GM18505 (cell line): ENCODE data around the gene PTMA.

Experiments used
- ATAC-seq: cut with Tn5 transposase; IDR thresholded peaks from one replicate; pipeline ENCODE4 v1.9.1; 2021; ENCODE audit not compliant: unreplicated experiment
- POLR2A ChIP-seq: IDR thresholded peaks from 4 replicates; pipeline ENCODE4 v1.6.1; 2011; ENCODE audit warnings: borderline replicate concordance; ENCODE audit not compliant: insufficient read depth, insufficient read length; ENCODE audit errors: extremely low read depth

The PTMA gene

DNA sequence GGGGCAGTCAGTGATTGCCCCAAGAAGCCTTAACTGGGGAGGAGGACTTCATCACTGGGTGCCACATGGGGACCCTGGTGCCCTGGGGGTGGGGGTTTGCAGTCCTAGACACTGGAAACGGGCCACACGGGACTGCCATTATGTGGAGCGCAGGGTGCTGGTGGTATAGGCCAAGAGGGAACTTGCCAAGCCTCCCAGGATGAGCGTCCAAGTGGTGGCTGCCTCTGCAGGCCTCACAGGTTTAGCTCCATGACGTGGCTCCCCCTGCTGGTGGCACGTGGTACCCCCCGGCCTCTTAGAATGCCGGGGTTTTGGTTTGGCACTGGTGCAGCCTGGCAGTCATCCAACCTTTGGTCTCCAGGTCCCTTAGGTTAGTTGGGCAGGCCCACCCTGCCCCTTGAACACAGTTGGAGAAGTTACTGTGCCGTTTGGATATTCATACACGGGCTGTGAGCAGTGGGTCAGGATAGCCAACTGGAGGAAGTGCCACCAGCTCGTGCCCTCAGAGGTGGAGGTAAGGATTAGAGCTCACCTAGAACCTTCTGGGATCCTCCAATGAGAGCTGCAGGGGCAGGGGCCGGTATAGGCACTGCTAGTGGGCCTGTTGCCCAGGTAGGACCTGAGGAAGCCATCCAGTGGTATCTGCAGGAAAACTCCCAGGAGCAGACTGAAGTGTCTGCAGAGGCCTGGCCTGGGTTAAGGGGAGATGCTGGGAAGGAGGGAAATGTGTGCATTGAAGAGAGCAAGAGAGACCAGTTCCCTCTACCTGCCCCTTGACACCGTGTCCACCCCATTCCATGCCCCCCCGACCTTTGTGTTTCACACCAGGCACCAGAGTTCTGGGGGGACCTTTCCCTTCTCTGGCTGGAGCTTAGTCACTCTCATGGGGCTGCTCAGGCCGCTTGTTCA, 5.7 kb downstream of the PTMA start:
- ATAC-seq: no peak
- TF ChIP-seq POLR2A: peak; percentile 69

DNA sequence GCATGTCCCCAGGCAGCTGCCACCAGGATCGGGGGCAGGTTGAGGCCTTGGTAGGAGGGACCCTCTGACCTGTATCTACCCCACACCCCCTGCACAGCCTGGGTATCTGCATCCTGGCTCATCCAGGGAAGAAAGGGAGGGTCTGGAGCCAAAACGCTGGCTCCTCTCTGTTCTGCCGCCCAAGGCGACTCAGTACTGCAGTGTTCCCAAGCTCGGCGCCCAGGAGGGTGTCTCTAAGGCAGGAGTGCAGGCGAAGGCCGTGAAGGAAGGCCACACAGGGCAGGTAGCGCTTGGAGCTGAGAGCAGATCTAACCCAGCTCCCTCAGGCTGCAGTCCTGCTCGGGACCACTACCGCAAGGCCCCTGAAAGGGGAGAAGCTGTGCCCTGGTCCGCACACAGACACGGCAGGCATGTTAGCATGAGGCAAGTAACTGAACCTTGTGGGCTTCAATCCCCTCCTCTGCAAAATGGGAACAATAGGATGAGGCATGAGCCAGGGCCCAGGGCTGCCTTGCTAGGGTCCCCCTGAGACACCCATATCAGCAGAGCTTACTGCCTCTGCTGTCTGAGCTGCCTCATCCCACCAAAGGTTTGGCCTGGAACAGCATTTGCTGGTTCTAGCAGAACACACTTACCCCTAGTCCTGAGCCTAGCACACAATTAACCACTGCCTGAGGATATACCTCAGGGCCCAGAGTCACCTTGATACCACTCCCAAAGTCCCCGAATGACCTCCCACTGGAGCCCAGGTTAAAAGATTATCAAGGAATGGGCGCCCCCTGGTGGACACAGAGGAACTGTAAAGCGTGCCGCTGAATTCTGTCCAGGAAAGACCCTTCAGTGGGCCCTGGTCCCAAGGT, 6.5 kb downstream of the PTMA start:
- peak; percentile 36 for TF ChIP-seq POLR2A
- no peak for ATAC-seq

DNA sequence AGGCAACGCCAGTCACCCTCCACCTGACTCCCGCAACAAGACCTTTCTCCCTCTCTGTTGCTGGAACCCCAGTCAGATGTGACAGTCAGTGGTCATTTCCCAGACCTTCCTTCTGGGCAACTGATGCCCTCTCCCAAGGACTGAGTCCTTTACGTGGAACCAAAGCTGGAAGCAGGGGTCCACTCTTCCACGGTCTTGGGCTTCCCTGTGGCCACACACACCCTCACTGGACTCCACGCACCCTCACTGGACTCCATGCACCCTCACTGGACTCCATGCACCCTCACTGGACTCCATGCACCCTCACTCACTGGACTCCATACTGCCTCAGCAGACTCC, 7.1 kb downstream of the PTMA start:
- TF ChIP-seq POLR2A: no peak
- no peak for ATAC-seq

DNA sequence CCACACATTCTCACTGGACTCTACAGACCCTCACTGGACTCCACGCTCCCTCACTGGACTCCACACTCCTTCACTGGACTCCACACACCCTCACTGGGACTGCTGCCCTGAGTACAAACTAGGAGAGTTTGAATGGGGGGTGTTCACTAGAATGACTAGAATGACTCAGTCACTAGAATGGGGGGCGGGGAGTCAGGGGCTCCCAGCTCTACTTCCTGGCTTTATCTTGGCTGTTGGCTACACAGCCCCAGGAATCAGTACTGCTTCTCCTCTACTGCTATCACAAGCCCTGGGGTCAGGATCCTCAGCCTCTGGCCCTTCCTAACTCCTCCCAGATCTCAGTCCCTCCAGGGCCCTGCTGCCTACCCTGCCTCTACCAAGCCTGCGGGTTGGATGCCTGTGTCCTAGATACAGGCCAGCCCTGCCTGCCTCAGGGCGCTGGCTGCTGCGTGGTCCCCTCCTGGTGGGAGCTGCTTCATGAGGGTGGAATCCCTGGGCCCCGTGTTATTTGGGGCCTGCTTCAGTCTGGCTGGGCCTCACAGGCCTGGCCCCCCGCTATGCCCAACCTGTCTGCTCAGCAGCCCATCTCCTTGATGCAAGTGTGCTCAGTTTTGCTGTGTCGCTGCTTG, 7.8 kb downstream of the PTMA start:
- no peak for TF ChIP-seq POLR2A
- no peak for ATAC-seq

DNA sequence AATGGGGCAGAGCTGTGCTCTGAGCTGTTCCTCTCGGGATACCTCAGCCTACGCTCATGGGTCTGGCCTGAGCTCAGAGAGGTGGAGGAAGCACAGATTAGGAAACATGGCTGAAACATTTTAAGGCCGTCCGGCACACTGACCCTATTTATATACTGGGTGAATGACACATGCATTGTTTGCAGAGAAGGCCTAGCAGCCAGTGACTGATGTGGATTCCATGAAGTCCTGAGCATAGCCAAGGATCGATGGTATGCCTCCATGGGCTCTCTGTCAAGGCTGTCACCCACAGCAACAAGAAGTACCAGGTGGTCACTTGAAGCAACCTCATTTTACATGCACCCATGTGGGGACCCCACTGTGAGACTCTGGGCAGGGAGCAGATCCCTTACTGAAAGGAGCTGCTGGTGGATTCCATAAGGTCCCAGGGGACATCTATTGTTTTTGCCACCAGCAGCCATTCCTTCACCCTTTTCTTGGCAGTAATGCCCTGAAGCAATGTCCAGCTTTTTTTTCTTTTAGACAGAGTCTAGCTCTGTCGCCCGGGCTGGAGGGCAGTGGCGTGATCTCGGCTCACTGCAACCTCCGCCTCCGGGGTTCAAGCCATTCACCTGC, 8.4 kb downstream of the PTMA start:
- ATAC-seq: no peak
- TF ChIP-seq POLR2A: no peak

DNA sequence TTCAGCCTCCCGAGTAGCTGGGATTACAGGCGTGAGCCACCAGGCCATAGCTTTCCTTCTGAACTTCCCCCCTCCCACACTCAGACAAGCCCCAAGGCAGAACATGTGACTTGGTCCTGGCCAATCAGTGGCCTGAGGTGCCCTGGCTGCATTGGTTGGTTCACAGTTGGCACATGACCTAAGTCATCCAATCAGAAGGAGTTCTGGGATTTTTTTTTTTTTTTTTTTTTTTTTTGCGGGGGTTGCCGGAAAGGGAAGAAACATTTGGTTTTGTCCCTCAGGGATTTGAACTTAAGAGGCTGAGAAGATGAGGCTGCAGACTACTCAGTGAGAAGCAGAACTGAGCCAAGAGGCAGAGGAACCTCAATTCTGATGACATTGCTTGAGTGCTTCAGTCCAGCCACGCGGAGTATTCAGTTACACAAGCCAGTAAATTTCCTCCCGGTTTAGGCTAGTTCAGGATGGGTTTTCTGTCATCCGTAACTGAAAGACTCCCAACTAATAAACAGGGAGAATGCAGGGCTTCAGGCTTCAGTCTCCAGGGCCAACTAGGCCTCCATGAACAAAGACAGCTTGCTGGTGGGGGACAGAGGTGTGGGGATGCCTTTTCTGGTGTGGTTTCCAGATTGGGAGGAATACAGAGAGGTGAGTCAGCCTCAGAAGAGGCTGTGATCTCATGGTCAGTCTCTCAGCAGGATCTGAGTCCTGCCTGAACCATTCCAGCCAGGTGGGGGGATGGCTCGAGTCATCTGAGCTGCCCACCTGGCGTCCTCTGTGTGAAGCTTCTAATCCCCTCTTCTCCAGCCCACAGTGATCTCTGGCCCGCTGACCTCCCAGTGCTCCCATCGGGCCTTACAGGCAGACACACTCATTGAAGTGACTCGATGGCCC, 9.2 kb downstream of the PTMA start:
- no peak for ATAC-seq
- peak; percentile 43 for TF ChIP-seq POLR2A

DNA sequence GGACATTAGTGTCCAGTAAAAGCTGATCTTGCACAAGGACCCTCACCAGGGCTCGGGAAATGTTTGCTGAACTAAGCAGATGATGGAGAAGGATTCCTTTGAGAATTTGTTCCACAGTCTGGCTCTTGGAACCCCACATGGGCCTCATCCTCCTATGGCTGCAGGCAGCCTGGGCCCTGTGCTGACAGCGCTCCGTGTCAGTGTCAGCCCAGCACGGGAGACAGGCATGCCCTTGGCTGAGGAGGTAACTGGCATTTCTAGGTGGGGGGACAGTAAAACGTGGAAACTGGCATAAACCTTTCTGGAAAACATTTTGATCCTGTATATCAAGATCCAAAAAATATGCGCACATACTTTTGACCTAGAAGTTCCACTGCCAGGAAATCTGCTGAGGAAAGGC, 10.5 kb downstream of the PTMA start:
- no peak for TF ChIP-seq POLR2A

DNA sequence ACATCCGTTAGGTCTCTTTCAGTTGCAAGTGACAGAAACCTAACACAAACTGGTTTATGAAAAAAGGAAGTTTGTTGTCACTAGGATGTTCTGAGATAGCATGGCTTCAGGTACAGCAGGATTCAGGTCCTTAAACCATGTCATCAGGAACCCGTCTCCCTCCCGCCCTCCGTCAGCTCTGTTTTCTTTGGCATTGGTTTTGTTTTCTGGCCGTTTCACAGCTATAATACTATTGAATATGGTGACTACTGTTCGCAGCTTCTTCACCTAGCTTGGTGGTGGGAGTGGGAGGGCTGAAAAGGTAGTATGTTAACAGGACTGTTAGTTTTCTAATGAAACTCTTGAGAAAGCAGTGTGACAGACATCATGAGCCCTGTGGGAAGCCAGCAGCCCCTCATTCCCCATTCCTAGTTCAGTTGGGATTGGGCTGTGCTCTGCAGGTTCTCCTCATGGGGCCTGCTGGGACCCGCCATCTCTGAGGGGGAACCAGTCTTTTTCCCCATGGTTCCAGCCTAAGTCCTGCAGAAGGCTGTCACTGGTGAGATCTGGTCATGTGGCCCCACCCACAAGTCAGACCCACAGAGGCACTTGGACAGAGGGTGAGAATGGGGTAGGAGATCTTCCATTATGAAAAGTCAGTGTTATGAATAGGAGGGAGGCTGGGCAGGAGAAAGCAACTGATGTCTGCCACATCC, 12.1 kb downstream of the PTMA start:
- TF ChIP-seq POLR2A: no peak
- ATAC-seq: peak; percentile 4

More for the DNA sequence above, 10.5 kb downstream of the PTMA start:
- ATAC-seq: no peak

DNA sequence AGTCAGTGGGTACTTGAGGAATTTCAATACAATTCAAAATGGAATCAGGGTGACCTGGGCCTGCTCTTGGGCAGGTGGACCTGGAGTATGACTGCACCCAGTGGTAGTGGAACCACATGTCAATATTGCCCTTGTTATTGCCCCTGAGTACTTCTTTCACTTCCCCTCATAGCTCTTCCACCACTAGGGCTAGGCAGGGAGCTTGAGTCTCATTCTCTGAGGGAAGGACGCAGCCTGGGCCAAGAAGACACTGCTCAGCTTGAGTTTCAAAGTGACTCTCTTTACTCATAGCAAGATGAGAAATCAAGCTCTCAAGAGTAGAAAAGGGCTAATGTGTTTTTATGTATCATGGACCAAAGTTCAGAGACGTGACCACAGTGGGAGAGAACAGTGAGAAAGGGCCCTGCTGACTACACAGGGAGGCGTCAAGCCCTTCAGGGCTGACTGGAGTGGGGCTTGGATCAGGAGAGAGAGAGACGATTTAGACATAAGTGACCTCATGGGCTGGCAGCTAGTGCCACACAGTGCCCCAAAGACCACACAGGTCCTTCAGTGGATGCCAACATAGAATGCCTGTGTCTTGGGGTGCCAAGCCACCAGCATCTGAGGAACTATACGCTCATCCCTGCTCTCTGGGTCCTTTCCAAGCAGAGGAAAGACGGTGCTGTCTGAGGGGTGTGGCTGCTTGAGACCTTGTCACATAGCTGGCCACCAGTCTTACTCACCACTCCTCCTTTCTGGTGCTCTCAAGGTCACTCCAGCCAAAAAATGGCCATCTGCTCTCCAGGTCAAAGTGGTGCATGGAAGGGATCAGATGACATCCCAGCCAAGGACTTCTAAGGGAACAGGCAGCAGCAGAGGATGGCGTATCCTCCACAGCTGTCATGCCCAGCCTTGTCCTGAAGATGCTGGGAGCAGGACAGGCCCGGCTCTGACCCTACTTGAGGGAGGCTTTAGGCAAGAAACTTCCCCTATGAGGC, 13.0 kb downstream of the PTMA start:
- TF ChIP-seq POLR2A: no peak
- peak; percentile 67 for ATAC-seq

DNA sequence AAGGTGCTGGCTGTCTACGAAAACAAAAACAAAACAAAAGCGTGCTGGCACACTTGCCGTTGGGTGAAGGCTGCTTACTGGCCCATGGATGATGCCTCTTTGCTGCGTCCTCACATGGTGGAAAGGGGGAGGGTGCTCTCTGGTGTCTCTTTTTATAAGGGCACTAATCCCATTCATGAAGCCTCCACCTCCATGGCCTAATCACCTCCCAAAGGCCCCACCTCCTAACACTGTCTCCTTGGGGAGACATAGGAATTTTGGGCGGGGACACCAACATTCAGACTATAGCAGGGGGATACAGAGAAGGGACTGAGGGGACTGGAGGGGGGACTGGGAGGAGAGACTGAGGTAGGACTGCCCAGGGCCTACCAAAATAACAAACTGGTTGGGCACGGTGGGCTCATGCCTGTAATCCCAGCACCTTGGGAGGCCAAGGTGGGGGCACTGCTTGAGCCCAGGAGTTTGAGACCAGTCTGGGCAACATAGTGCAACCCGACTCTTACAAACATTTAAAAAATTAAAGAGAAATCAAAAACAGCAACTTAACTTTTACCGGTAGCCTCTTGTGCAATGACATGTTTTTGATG, 14.5 kb downstream of the PTMA start:
- ATAC-seq: no peak
- no peak for TF ChIP-seq POLR2A
